ENCODE results near the gene ZNF304.

Gene ZNF304

DNA sequence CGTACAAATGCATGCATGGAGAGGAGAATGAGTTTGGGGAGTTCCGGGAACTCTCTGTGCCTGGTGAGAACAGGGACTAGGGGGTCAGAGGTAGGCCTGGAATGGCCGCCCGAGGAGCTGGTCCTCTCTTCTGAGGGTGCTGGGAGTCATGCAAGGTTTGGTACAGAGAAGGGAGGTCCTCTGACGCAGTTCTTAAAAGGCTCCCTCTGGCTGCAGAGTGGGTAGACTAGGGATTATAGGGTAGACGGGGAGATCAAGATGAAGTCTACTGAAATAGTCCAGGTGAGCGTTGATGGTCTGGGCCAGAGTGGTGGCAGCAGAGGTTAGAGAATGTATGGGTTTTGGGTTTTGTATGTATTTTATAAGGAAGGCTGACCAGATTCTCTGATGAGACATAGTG lies 796 bp downstream of the ZNF304 start:
- TF ChIP-seq TAF1 (IDR thresholded peaks at IDR 0.05; ENCODE audit: borderline replicate concordance, insufficient read depth, low read length) (no peak), FOXP2 (optimal IDR thresholded peaks at IDR 0.05; ENCODE audit: borderline replicate concordance, extremely low read depth, extremely low read length, insufficient read depth) (no peak), REST (IDR thresholded peaks at IDR 0.05; ENCODE audit: insufficient read depth in 1 of 2, low read depth in 2 of 2, low read length in 2 of 2) (no peak), POLR2AphosphoS5 (IDR thresholded peaks at IDR 0.05; ENCODE audit: low read depth, low read length) (no peak), SIN3A (IDR thresholded peaks at IDR 0.05; ENCODE audit: borderline replicate concordance, insufficient read depth, low read length) (no peak)

GRCh38 chr19:57355916-57356315 lies 4.8 kb downstream of the ZNF304 start:
- TF ChIP-seq SIN3A (IDR thresholded peaks at IDR 0.05; ENCODE audit: borderline replicate concordance, insufficient read depth, low read length) (no peak), REST (IDR thresholded peaks at IDR 0.05; ENCODE audit: insufficient read depth in 1 of 2, low read depth in 2 of 2, low read length in 2 of 2) (no peak), FOXP2 (optimal IDR thresholded peaks at IDR 0.05; ENCODE audit: borderline replicate concordance, extremely low read depth, extremely low read length, insufficient read depth) (no peak), TAF1 (IDR thresholded peaks at IDR 0.05; ENCODE audit: borderline replicate concordance, insufficient read depth, low read length) (no peak), POLR2AphosphoS5 (IDR thresholded peaks at IDR 0.05; ENCODE audit: low read depth, low read length) (no peak)

DNA sequence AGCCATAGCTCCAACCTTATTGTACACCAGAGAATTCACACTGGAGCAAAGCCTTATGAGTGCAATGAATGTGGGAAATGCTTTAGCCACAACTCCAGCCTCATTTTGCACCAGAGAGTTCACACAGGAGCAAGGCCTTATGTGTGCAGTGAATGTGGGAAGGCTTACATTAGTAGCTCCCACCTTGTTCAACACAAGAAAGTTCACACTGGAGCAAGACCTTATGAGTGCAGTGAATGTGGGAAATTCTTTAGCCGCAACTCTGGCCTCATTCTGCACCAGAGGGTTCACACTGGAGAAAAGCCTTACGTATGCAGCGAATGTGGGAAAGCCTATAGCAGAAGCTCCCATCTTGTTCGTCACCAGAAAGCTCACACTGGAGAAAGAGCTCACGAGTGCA lies 6.3 kb downstream of the ZNF304 start:
- no peak for TF ChIP-seq TAF1 (IDR thresholded peaks at IDR 0.05; ENCODE audit: borderline replicate concordance, insufficient read depth, low read length)
- TF ChIP-seq FOXP2 (optimal IDR thresholded peaks at IDR 0.05; ENCODE audit: borderline replicate concordance, extremely low read depth, extremely low read length, insufficient read depth) = no peak
- no peak for TF ChIP-seq REST (IDR thresholded peaks at IDR 0.05; ENCODE audit: insufficient read depth in 1 of 2, low read depth in 2 of 2, low read length in 2 of 2)
- no peak for TF ChIP-seq SIN3A (IDR thresholded peaks at IDR 0.05; ENCODE audit: borderline replicate concordance, insufficient read depth, low read length)
- no peak for TF ChIP-seq POLR2AphosphoS5 (IDR thresholded peaks at IDR 0.05; ENCODE audit: low read depth, low read length)

DNA sequence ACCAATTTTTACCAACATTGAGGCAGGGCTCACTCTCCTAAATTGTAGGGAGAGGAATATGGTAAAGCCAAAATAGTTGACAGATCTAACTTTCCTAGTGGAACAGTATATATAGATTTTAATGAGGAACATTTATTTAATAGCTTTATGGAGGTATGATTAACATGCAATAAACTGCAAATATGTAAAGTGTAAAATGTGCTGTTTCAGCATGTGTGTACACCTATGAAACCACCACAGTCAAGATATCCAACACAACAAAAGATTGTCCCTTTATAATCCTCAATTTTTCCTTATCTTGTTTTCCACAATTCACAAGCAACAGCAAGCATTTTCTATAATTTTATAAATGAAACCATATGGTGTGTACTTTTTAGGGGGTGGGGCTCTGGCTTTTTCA lies 8.2 kb downstream of the ZNF304 start:
- no peak for TF ChIP-seq POLR2AphosphoS5 (IDR thresholded peaks at IDR 0.05; ENCODE audit: low read depth, low read length)
- TF ChIP-seq REST (IDR thresholded peaks at IDR 0.05; ENCODE audit: insufficient read depth in 1 of 2, low read depth in 2 of 2, low read length in 2 of 2) = no peak
- TF ChIP-seq FOXP2 (optimal IDR thresholded peaks at IDR 0.05; ENCODE audit: borderline replicate concordance, extremely low read depth, extremely low read length, insufficient read depth) = no peak
- TF ChIP-seq SIN3A (IDR thresholded peaks at IDR 0.05; ENCODE audit: borderline replicate concordance, insufficient read depth, low read length) = no peak
- TF ChIP-seq TAF1 (IDR thresholded peaks at IDR 0.05; ENCODE audit: borderline replicate concordance, insufficient read depth, low read length) = no peak

DNA sequence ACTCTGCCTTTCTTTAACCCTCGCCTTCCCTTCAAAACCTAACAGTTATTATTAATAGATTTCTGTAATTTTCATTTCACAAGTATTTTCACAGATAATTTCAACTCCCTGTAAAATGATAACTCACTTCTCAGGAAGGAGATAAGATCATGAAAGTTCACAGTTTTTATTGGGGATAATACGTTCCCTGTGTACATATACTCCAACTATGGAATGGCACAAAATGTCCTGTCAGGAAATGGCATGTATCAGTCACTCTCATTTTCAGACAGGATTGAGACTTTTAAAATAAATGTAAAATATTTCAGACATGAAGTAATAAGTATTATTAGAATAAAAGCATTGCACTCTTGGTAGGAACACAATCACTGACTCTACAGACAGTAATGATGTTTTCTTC lies 11.3 kb downstream of the ZNF304 start:
- TF ChIP-seq REST (IDR thresholded peaks at IDR 0.05; ENCODE audit: insufficient read depth in 1 of 2, low read depth in 2 of 2, low read length in 2 of 2) = no peak
- no peak for TF ChIP-seq SIN3A (IDR thresholded peaks at IDR 0.05; ENCODE audit: borderline replicate concordance, insufficient read depth, low read length)
- no peak for TF ChIP-seq FOXP2 (optimal IDR thresholded peaks at IDR 0.05; ENCODE audit: borderline replicate concordance, extremely low read depth, extremely low read length, insufficient read depth)
- no peak for TF ChIP-seq TAF1 (IDR thresholded peaks at IDR 0.05; ENCODE audit: borderline replicate concordance, insufficient read depth, low read length)
- no peak for TF ChIP-seq POLR2AphosphoS5 (IDR thresholded peaks at IDR 0.05; ENCODE audit: low read depth, low read length)
